GM12873 (cell line): ENCODE data around the gene FGD6.

Experiments
- CTCF ChIP-seq: IDR thresholded peaks from 2 replicates; pipeline ENCODE4 v1.5.1; 2012; ENCODE audit warnings: low read depth, mild to moderate bottlenecking, moderate library complexity, low read length, control low read depth; ENCODE audit not compliant: insufficient read depth; ENCODE audit errors: missing control alignments

FGD6 gene

DNA sequence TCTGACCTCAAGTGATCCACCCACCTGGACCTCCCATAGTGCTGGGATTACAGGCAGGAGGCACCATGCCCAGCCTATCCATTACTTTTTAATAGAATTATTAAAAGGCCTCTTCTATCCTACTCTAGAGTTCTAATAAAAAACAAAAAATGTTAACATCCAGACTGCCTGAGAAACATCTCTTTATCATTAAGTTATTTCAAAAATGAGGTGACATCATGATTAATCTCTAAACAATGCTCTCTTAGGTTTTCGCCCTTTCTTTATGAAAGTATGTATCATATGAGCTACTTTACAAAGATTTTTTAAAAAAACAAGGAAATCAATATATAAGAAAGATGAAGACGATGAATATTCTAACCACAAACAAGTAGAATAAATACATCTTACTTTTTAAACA lies 52.6 kb downstream of the FGD6 start:
- no peak for TF ChIP-seq CTCF

GRCh38 chr12:95158919-95159318 lies 58.3 kb downstream of the FGD6 start:
- TF ChIP-seq CTCF = no peak

DNA sequence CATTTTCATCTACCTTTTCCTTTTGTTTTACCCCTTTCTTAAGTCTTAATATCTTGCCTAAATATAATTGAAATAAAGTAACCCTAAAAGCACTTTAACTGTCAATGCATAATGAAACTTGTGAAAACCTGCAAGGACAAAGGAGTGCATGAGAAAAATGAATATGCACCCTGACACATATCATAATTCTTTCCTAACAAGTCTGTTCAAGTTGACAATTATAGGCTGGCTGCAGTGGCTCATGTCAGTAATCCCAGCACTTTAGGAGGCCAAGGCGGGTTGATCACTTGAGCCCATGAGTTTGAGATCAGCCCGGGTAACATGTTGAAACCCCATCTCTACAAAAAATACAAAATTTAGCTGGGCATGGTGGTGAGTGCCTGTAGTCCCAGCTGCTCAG lies 65.4 kb downstream of the FGD6 start:
- no peak for TF ChIP-seq CTCF

- TF ChIP-seq CTCF = no peak
These were observed 65.9 kb downstream of the FGD6 start for GRCh38 chr12:95151406-95151805.

DNA sequence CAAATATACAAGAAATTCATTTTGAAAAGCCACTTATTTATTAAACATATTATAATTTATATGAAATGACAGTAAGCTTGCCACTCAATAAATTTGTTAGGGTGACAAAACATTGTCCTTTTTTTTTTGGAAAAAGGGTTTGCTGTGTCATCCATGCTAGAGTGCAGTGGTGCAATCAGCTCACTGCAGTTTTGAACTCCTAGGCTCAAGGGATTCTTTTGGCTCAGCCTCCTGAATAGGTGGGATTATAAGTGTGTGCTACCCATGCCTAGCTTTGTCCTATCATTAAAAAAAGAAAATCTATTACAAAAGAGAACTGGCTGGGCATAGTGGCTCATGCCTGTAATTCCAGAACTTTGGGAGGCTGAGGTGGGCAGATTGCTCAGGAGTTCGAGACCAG lies 66.8 kb downstream of the FGD6 start:
- TF ChIP-seq CTCF = no peak

GRCh38 chr12:95147866-95148265 lies 69.4 kb downstream of the FGD6 start:
- no peak for TF ChIP-seq CTCF

DNA sequence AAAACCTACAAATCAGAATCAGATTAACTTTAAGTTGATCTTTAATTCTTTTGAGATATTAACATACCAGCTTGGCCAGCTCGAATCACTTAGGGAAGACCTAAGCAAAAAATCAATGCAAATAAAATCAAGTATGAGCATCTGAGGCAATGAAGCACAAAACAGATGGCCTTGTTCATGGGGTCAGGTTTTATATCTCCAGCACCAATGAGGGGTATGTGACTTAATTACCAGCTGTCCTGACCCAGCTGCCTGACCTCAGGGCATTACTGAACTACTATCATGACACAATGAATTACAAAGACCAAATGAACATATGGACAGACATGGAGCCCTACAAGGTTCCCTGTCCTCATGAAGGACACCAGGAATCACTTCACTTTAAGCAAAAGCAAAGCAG lies 70.5 kb downstream of the FGD6 start:
- no peak for TF ChIP-seq CTCF
